Measurements from ENCODE around the gene BEND7. TPM values are rescaled to one million over a fixed set of nuclear protein-coding genes. Genes with fewer than 3 reads are reported as not detected.

The BEND7 gene
- total and polyA plus RNA-seq, 9 of the 15 experiments (the other 6 are each of a cell fraction or from before 2014, with no cell fraction given): 1.3 to 11.4 (median 5.2) TPM

DNA sequence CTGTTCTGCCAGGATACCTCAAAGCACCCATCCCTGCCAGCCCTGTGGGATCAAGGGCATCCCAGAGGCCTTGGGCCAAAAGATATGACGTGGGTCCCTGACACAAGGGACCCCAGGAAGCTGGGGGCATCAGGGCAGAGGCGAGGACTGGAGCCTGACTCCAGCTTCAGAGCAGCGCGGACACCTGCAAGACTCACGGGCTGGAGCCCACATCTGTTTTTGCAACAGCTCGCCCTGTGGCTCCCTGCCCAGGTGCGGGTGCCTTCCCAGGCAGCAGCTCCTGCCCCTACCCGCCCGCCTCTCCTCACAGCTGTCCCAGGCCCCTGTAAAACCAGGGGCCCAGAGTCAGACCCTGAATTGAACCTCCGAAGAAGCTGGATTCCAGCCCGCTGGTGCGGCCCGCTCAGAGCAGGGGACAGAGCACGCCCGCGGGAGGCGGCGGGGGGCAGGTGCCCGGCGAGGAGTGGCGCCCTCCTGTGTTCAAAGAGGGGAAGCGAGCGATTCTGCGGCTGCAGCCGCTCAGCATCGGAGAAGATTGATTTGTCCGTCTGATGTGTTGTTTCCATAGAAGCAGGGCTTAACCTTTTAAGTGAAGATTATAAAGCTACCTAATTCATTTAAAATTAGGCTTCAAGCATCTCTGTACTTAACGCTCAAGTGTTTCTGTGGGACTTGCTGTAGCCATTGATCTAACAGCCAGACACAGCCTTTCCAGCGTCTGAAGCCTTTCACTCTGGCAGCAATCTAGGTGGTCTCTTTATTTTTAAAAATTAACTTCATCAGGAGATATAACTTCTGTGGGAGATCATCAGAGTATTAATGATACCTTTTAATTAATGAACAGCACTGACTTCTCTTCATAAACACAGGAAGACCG is 88.4 kb downstream of the BEND7 start (continued):
- TF ChIP-seq THRA (IDR thresholded peaks at IDR 0.05): no peak
- TF ChIP-seq ADNP (tag; IDR thresholded peaks at IDR 0.05): no peak
- TF ChIP-seq ZBTB9 (CRISPR knock-in tag; IDR thresholded peaks at IDR 0.05): no peak
- no peak for TF ChIP-seq C11orf30 (IDR thresholded peaks at IDR 0.05; ENCODE audit: low read depth)
- TF ChIP-seq, protein P1, sequence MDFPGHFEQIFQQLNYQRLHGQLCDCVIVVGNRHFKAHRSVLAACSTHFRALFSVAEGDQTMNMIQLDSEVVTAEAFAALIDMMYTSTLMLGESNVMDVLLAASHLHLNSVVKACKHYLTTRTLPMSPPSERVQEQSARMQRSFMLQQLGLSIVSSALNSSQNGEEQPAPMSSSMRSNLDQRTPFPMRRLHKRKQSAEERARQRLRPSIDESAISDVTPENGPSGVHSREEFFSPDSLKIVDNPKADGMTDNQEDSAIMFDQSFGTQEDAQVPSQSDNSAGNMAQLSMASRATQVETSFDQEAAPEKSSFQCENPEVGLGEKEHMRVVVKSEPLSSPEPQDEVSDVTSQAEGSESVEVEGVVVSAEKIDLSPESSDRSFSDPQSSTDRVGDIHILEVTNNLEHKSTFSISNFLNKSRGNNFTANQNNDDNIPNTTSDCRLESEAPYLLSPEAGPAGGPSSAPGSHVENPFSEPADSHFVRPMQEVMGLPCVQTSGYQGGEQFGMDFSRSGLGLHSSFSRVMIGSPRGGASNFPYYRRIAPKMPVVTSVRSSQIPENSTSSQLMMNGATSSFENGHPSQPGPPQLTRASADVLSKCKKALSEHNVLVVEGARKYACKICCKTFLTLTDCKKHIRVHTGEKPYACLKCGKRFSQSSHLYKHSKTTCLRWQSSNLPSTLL (IDR thresholded peaks at IDR 0.05): no peak
- no peak for TF ChIP-seq KLF6 (CRISPR knock-in tag; IDR thresholded peaks at IDR 0.05; ENCODE audit: borderline replicate concordance)
- TF ChIP-seq MXI1 (IDR thresholded peaks at IDR 0.05; ENCODE audit: low read depth, low read length): no peak
- TF ChIP-seq SAFB (IDR thresholded peaks at IDR 0.05; ENCODE audit: borderline replicate concordance, low read depth, low read length): no peak
- no peak for TF ChIP-seq CBX8 (IDR thresholded peaks at IDR 0.05; ENCODE audit: borderline replicate concordance, extremely low read depth, low read depth, low read length, poor library complexity, severe bottlenecking)
- TF ChIP-seq ATF1 (CRISPR knock-in tag; IDR thresholded peaks at IDR 0.05): no peak
- no peak for TF ChIP-seq ATF1 (tag; IDR thresholded peaks at IDR 0.05)
- TF ChIP-seq SMARCA4 (IDR thresholded peaks at IDR 0.05): no peak
- TF ChIP-seq MAZ (CRISPR knock-in tag; conservative IDR thresholded peaks at IDR 0.05 in 1 of 2, IDR thresholded peaks at IDR 0.05 in 1 of 2): peak; percentile 77 to 82
- TF ChIP-seq CCAR2 (IDR thresholded peaks at IDR 0.05; ENCODE audit: low read depth, low read length): no peak
- TF ChIP-seq MYC (IDR thresholded peaks at IDR 0.05; ENCODE audit: low read depth, low read length): peak; percentile 50; the same call in 1 of the 2 replicates
- no peak for TF ChIP-seq MYC (CRISPR knock-in tag; IDR thresholded peaks at IDR 0.05; ENCODE audit: borderline replicate concordance, low read depth)
- no peak for TF ChIP-seq NR2F6 (CRISPR knock-in tag; IDR thresholded peaks at IDR 0.05)
- TF ChIP-seq, protein P2, sequence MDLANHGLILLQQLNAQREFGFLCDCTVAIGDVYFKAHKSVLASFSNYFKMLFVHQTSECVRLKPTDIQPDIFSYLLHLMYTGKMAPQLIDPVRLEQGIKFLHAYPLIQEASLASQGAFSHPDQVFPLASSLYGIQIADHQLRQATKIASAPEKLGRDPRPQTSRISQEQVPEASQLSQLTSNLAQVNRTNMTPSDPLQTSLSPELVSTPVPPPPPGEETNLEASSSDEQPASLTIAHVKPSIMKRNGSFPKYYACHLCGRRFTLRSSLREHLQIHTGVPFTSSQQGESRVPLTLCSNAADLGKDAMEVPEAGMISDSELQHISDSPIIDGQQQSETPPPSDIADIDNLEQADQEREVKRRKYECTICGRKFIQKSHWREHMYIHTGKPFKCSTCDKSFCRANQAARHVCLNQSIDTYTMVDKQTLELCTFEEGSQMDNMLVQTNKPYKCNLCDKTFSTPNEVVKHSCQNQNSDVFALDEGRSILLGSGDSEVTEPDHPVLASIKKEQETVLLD (IDR thresholded peaks at IDR 0.05): no peak
- TF ChIP-seq ZFPM2 (CRISPR knock-in tag; IDR thresholded peaks at IDR 0.05): no peak
- no peak for TF ChIP-seq TEAD4 (IDR thresholded peaks at IDR 0.05; ENCODE audit: low read length)
- no peak for TF ChIP-seq TEAD4 (CRISPR knock-in tag; IDR thresholded peaks at IDR 0.05; ENCODE audit: borderline replicate concordance)

Data from K562 (cell line).